ENCODE data around the gene ZAP70.

The ZAP70 gene

GRCh38 chr2:97752342-97753334, 39.3 kb downstream of the ZAP70 start:
- DNase-seq (ENCODE audit: low read depth): no peak

GRCh38 chr2:97754690-97755346, 41.4 kb downstream of the ZAP70 start:
- no peak for DNase-seq (ENCODE audit: low read depth)

- DNase-seq (ENCODE audit: low read depth): no peak
Observed at GRCh38 chr2:97755491-97755890, 42.1 kb downstream of the ZAP70 start.

- no peak for DNase-seq (ENCODE audit: low read depth)
Observed at GRCh38 chr2:97757062-97757461, 43.7 kb downstream of the ZAP70 start.

GRCh38 chr2:97758131-97758705, 44.8 kb downstream of the ZAP70 start:
- no peak for DNase-seq (ENCODE audit: low read depth)

- no peak for DNase-seq (ENCODE audit: low read depth)
Observed at GRCh38 chr2:97759727-97760407, 46.5 kb downstream of the ZAP70 start.

GRCh38 chr2:97760480-97761049, 47.2 kb downstream of the ZAP70 start:
- DNase-seq (ENCODE audit: low read depth): no peak

GRCh38 chr2:97761192-97761591, 47.8 kb downstream of the ZAP70 start:
- peak; percentile 16 for DNase-seq (ENCODE audit: low read depth)

GRCh38 chr2:97763176-97763845, 49.9 kb downstream of the ZAP70 start:
- no peak for DNase-seq (ENCODE audit: low read depth)

GRCh38 chr2:97764559-97765263, 51.3 kb downstream of the ZAP70 start:
- DNase-seq (ENCODE audit: low read depth): no peak

GRCh38 chr2:97765933-97766332, 52.6 kb downstream of the ZAP70 start:
- DNase-seq (ENCODE audit: low read depth): no peak

- no peak for DNase-seq (ENCODE audit: low read depth)
Observed at GRCh38 chr2:97766567-97766966, 53.2 kb downstream of the ZAP70 start.

- DNase-seq (ENCODE audit: low read depth): no peak
Observed at GRCh38 chr2:97769308-97769707, 55.9 kb downstream of the ZAP70 start.

GRCh38 chr2:97769711-97770110, 56.3 kb downstream of the ZAP70 start:
- no peak for DNase-seq (ENCODE audit: low read depth)

GRCh38 chr2:97770445-97770844, 57.1 kb downstream of the ZAP70 start:
- DNase-seq (ENCODE audit: low read depth): no peak

GRCh38 chr2:97774425-97774824, 61.0 kb downstream of the ZAP70 start:
- no peak for DNase-seq (ENCODE audit: low read depth)

GRCh38 chr2:97775074-97775473, 61.7 kb downstream of the ZAP70 start:
- DNase-seq (ENCODE audit: low read depth): no peak

- DNase-seq (ENCODE audit: low read depth): no peak
Observed at GRCh38 chr2:97779141-97779540, 65.8 kb downstream of the ZAP70 start.

GRCh38 chr2:97781981-97782380, 68.6 kb downstream of the ZAP70 start:
- no peak for DNase-seq (ENCODE audit: low read depth)

GRCh38 chr2:97784953-97785352, 71.6 kb downstream of the ZAP70 start:
- DNase-seq (ENCODE audit: low read depth): no peak

- no peak for DNase-seq (ENCODE audit: low read depth)
Observed at GRCh38 chr2:97785818-97786217, 72.4 kb downstream of the ZAP70 start.

Measured in stimulated activated CD4-positive, alpha-beta T cell treated with anti-CD3 and anti-CD28 coated beads, Interleukin-2, amount 100 ng/mL, for 4 hours (primary cell).